Natural killer cell (primary cell): Measurements from ENCODE around the gene STAC2. TPM values are rescaled to one million over a fixed set of nuclear protein-coding genes. Genes with fewer than 3 reads are reported as not detected.

Source experiments
- ATAC-seq, 3 donors: fragments of 150-1000 bp in 2 of 3; fragments of 200-7000 bp in 1 of 3; cut with Tn5 transposase; 1 replicate in 1 of 3; 2 replicates in 2 of 3; pipeline ENCODE4 v1.10.0; 2021; ENCODE audit warnings: mild to moderate bottlenecking in 2 of 3, moderate library complexity in 2 of 3
- DNase-seq, 2 donors: peaks; one replicate each; pipeline versions ENCODE4 v3.0.0 to v3.0.0-alpha.2; 2013 to 2021; ENCODE audit warnings: mixed read lengths in 1 of 2
- H3K27ac ChIP-seq: one replicate; pipeline ENCODE4 v1.5.1; 2013; ENCODE audit warnings: mild to moderate bottlenecking, low read length
- H3K27me3 ChIP-seq: one replicate; pipeline ENCODE4 v1.6.1; 2013; ENCODE audit warnings: low read length; ENCODE audit not compliant: control insufficient read depth, insufficient read depth
- H3K36me3 ChIP-seq: one replicate; pipeline ENCODE4 v1.6.1; 2013; ENCODE audit warnings: low read length; ENCODE audit not compliant: control insufficient read depth, insufficient read depth
- H3K4me1 ChIP-seq: one replicate; pipeline ENCODE4 v1.6.1; 2013; ENCODE audit warnings: low read length; ENCODE audit not compliant: control insufficient read depth, insufficient read depth
- H3K4me3 ChIP-seq: one replicate; pipeline ENCODE4 v1.5.1; 2013; ENCODE audit warnings: low read length
- H3K9me3 ChIP-seq: one replicate; pipeline ENCODE4 v1.6.1; 2013; ENCODE audit warnings: low read length; ENCODE audit not compliant: control insufficient read depth, insufficient read depth
- H3K27ac Mint-ChIP-seq, 2 donors: one replicate each; pipeline ENCODE4 v1.8.0; 2022; ENCODE audit warnings: mild to moderate bottlenecking in 2 of 2, mixed read lengths in 2 of 2, moderate library complexity in 1 of 2
- H3K27me3 Mint-ChIP-seq, 2 donors: one replicate each; pipeline ENCODE4 v1.8.0; 2022; ENCODE audit warnings: low read depth in 2 of 2, mixed read lengths in 2 of 2
- H3K36me3 Mint-ChIP-seq: one replicate; pipeline ENCODE4 v1.8.0; 2022; ENCODE audit warnings: mixed read lengths
- H3K4me1 Mint-ChIP-seq, 2 donors: one replicate each; pipeline ENCODE4 v1.8.0; 2022; ENCODE audit warnings: mixed read lengths in 2 of 2
- H3K4me3 Mint-ChIP-seq: one replicate; pipeline ENCODE4 v1.8.0; 2022; ENCODE audit warnings: mild to moderate bottlenecking, moderate library complexity, mixed read lengths
- H3K9me3 Mint-ChIP-seq, 2 donors: one replicate each; pipeline ENCODE4 v1.8.0; 2022; ENCODE audit warnings: mixed read lengths in 2 of 2
- CTCF ChIP-seq: fragments of 200-600 bp; IDR thresholded peaks from one replicate; pipeline ENCODE4 v1.8.0; 2022; ENCODE audit warnings: antibody characterized with exemption
- WGBS: methylation state at CpG from one replicate; pipeline ENCODE4 v1.1.7; 2013; ENCODE audit warnings: missing lambda C conversion rate; ENCODE audit not compliant: insufficient coverage; 5-methylcytosine and 5-hydroxymethylcytosine counted together
- intact Hi-C: fragments of 100-400 bp; cut with micrococcal nuclease; formaldehyde crosslinking; loops from one replicate; pipeline ENCODE4 v1.14.2; 2022
- total RNA-seq, 4 donors: library from RNA; stranded (reverse); fragments of 120-200 nt in 1 of 4; gene quantifications; one replicate each; pipeline versions ENCODE4 v1.2.3 to v1.2.4, GENCODE V29; 2013 to 2022

The STAC2 gene
- total RNA-seq, 3 donors from 2014 or later (not counting 1 experiment from before 2014, with no cell fraction given): not detected

DNA sequence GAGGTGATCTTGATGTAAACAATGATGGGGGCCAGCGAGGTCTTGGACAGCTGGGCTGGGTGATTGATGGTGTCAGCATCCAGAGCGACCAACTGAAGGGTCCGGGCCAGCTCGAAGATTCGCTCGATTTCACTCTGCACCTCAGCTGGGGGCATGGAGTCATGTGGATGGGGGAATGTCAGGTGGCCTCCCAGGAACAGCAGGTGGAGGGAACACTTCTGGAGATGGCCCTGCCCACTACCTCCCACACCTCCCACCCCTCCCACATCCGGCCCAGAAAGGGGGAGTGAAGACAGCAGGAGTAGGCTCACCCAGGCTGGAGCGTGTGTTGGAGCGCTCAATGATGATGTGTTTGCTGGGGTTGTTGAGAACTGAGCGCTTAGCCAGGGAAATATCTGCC, 42.0 kb downstream of the STAC2 start:
- no peak overlapping the region for H3K4me3 ChIP-seq
- H3K27me3 Mint-ChIP-seq: no peaks in the 10 kb centered on the region
- H3K4me3 Mint-ChIP-seq: no peak overlapping the region
- no peak for TF ChIP-seq CTCF
- no peaks in the 10 kb centered on the region for H3K9me3 Mint-ChIP-seq
- H3K36me3 Mint-ChIP-seq: no peaks in the 10 kb centered on the region
- H3K4me1 ChIP-seq: no peaks in the 10 kb centered on the region
- intact Hi-C loops: no loop called here
- ATAC-seq: no peak
- peaks cover 36% of the 10 kb centered on the region for H3K36me3 ChIP-seq
- 96% methylated on average over 8 of the region's 10 CpGs for WGBS
- H3K27me3 ChIP-seq: no peaks in the 10 kb centered on the region
- no peak overlapping the region for H3K27ac Mint-ChIP-seq
- DNase-seq: no peak
- H3K27ac ChIP-seq: no peak overlapping the region
- H3K4me1 Mint-ChIP-seq: no peaks in the 10 kb centered on the region
- no peaks in the 10 kb centered on the region for H3K9me3 ChIP-seq

- Histone ChIP-seq H3K9me3 (no peaks in the 10 kb centered on the region), H3K27ac (no peak overlapping the region), H3K36me3 (peaks cover 38% of the 10 kb centered on the region), H3K4me3 (no peak overlapping the region), H3K27me3 (no peaks in the 10 kb centered on the region), H3K4me1 (no peaks in the 10 kb centered on the region)
- TF ChIP-seq CTCF: no peak
- ATAC-seq (no peak), DNase-seq (no peak)
- Mint-ChIP-seq H3K4me3 (no peak overlapping the region), H3K9me3 (no peaks in the 10 kb centered on the region), H3K36me3 (no peaks in the 10 kb centered on the region), H3K27me3 (no peaks in the 10 kb centered on the region), H3K27ac (no peak overlapping the region), H3K4me1 (no peaks in the 10 kb centered on the region)
- intact Hi-C loops: no loop called here
- WGBS: 96% methylated on average over 5 of the region's 5 CpGs
Measured at GRCh38 chr17:39183045-39183444, 42.7 kb downstream of the STAC2 start.

DNA sequence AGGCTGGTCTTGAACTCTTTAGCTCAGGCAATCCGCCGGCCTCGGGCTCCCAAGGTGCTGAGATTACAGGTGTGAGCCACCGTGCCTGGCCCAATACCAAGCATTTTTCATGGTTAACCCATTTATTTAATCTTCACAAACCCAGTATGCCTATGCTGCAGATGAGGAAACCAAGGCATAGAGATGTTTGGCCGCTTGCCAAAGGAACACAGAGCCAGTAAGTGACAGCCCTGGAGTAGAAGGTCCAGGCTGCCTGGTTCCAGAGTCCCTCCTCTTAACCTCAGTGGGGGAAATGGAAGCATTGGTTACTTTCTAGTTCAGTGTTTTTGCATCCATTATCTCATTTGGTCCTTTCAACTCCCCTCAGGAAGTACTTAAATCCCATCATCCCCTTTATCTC, 44.4 kb downstream of the STAC2 start:
- no peaks in the 10 kb centered on the region for H3K27me3 Mint-ChIP-seq
- H3K4me1 Mint-ChIP-seq: no peaks in the 10 kb centered on the region
- Histone ChIP-seq H3K9me3 (no peaks in the 10 kb centered on the region), H3K4me1 (no peaks in the 10 kb centered on the region), H3K4me3 (no peak overlapping the region), H3K36me3 (peaks cover 43% of the 10 kb centered on the region), H3K27me3 (no peaks in the 10 kb centered on the region), H3K27ac (no peak overlapping the region)
- no peak for DNase-seq
- no peak for ATAC-seq
- intact Hi-C loops: no loop called here
- 92% methylated on average over 5 of the region's 5 CpGs for WGBS
- H3K4me3 Mint-ChIP-seq: no peak overlapping the region
- no peaks in the 10 kb centered on the region for H3K36me3 Mint-ChIP-seq
- no peaks in the 10 kb centered on the region for H3K9me3 Mint-ChIP-seq
- H3K27ac Mint-ChIP-seq: no peak overlapping the region
- TF ChIP-seq CTCF: no peak

DNA sequence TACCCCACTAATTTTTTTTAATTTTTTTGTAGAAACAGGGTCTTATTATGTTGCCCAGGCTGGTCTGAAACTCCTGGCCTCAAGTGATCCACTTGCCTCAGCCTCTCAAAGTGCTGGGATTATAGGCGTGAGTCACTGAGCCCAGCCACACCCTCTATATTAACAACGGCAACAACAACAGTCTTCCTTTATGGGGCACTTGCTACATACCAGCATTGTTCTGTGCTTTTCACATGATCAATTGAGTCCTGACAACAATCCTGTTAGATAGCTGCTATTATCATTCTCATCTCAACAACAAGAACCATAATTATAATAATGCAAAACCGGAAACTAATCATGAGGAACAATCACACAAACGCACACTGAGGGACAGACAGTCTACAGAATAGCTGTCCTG, 47.2 kb downstream of the STAC2 start:
- Mint-ChIP-seq H3K4me1 (peaks cover 0 to 10% of the 10 kb centered on the region in 2 donors), H3K27me3 (no peaks in the 10 kb centered on the region), H3K36me3 (no peaks in the 10 kb centered on the region), H3K27ac (no peak overlapping the region), H3K9me3 (no peaks in the 10 kb centered on the region), H3K4me3 (no peak overlapping the region)
- H3K9me3 ChIP-seq: no peaks in the 10 kb centered on the region
- ATAC-seq (no peak), DNase-seq (no peak)
- TF ChIP-seq CTCF: no peak
- H3K36me3 ChIP-seq: peaks cover 38% of the 10 kb centered on the region
- peaks cover 7% of the 10 kb centered on the region for H3K4me1 ChIP-seq
- no peaks in the 10 kb centered on the region for H3K27me3 ChIP-seq
- H3K4me3 ChIP-seq: no peak overlapping the region
- intact Hi-C loops: no loop called here
- 97% methylated on average over 4 of the region's 4 CpGs for WGBS
- no peak overlapping the region for H3K27ac ChIP-seq
